Activated naive CD4-positive, alpha-beta T cell treated with Interleukin-2 at 50 U/mL for 16 hours (primary cell): ENCODE results near the gene MTMR12.
"Not testable (repeated sequence)": the region's sequence is repeated elsewhere in the genome, so short reads cannot be mapped to it uniquely, and the experiment has no call there.

Experiments used
- DNase-seq: peaks from one replicate; pipeline ENCODE4 v3.0.0-alpha.2; 2020

Gene MTMR12

GRCh38 chr5:32325062-32325461 is 12.3 kb upstream of the MTMR12 start:
- no peak for DNase-seq

DNA sequence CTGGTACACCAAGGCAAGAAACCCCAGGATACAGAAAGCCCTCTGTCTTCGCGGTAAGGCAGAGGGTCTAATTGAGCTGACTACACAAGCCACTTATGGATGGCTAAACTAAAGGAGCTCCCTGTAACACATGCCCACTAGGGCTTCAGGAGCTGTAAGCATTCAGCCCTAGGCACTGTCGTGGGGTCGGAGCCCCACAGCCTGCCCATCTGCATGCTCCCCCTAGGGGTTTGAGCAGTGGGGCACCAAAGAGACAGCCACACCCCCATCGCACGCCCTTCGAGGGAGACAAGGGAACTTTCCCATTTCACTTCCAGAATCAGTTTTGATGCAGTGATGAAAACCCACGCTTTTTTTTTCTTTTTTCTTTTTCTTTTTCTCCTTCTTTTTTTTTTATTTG is 11.0 kb upstream of the MTMR12 start:
- DNase-seq, result no peak

DNA sequence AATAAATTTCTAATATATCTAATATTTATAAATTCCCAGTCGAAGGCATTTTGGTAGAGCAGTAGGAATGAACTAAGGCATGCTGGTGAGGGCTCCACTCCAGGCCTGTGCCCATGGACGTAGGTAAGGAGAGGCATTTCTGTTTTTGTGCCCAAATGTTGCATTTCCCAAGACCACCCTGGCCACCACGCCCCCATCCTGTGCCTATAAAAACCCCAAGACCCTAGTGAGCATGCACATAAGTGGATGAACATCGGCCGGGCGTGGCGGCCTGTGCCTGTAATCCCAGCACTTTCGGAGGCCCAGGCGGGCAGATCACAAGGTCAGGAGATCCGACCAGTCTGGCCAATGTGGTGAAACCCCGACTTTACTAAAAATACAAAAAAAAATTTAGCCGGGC is 10.1 kb upstream of the MTMR12 start:
- DNase-seq, result no peak

- DNase-seq, result not testable (repeated sequence)
Measured at GRCh38 chr5:32321787-32322186, 9.0 kb upstream of the MTMR12 start.

GRCh38 chr5:32320576-32320975 is 7.8 kb upstream of the MTMR12 start:
- DNase-seq, result no peak

GRCh38 chr5:32319926-32320543 is 7.3 kb upstream of the MTMR12 start:
- no peak for DNase-seq

- DNase-seq, result no peak
Measured at GRCh38 chr5:32319392-32319791, 6.7 kb upstream of the MTMR12 start.

DNA sequence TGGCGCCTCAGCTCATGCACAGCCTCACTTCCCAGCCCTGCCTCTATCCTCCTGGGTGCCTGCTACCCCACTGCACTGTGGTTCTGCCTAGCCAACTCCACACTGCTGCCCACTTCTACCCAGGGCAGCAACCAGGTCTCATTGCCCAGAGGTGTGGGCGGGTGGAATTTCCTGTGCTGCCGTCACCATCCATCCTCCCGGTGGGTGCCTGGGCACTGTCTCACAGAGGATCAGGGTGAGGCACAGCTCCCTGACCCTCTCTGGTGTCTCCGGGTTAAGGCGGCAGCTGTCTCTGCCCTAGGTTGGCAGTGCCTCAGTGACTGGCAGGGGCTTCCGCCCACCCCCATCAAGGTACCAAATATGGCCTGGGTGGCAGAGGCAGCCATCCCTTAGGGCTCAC is 4.3 kb upstream of the MTMR12 start:
- DNase-seq, result no peak

DNA sequence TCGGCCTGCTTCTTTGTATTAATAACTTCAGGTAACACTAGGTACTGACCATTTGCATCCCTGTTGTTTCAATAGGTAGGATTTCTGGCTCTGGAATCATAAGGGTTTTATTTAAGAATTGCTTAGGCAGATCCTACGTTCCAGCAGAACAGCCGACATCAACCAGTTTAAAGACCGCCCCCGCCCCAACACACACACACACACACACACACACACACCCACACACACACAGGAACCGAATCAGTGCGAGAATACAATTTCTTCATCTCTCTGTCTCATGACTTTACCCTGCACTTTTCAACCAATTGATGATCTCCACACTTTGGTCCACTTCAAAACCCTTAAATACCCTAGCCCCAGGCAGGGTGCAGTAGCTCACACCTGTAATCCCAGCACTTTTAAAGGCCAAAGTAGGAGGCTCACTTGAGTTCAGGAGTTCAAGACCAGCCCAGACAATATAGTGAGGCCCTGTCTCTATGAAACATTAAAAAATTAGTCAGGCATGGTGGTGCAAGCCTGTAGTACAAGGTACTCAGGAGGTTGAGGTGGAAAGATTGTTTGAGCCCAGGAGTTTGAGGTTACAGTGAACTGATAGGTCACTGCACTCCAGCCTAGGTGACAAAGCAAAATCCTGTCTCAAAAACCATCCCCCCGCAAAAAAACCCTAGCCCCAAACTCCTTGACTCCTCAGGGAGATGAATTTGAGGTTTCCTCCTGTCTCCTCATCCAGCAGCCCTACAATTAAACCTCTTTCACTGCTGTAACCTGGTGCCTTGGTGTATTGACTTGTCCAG is 2.7 kb upstream of the MTMR12 start:
- DNase-seq, result no peak

DNA sequence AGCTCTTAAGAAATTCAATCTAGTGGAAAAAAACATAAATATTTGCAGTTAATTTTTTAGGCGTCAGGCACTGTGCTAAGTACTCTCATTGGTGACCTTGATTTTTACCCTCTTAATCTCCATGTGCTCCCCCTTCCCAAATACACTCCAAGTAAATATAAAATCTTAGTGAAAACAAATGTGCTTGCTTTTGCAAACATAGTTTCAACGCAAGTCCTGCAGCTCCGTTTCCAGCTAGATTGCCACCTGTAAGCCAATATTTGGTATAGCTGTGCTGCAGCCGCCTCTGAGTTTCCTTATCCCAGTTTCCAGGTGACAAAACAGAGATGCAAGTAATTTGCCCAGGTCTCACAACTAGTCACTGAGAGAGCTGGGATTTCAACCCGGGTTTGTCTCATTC is 1.9 kb upstream of the MTMR12 start:
- no peak for DNase-seq

- DNase-seq, result not testable (repeated sequence)
Measured at GRCh38 chr5:32314152-32314488, 1.4 kb upstream of the MTMR12 start.

GRCh38 chr5:32312197-32312594 is 543 bp downstream of the MTMR12 start:
- DNase-seq, result peak; percentile 43

GRCh38 chr5:32311404-32312196 is 1.1 kb downstream of the MTMR12 start:
- DNase-seq, result no peak

DNA sequence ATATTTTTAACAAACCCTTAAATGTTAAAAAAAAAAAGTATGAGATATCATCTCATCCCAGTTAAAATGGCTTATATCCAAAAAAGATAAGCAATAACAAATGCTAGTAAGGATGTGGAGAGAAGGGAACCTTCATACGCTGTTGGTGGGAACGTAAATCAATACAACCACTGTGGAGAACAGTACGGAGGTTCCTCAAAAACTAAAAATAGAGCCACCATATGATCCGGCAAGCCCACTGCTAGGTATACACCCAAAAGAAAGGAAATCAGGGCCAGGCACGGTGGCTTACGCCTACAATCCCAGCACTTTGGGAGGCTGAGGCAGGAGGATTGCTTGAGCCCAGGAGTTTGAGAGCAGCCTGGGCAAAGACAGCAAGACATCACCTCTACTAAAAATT is 3.0 kb downstream of the MTMR12 start:
- no peak for DNase-seq

- DNase-seq, result no peak
Measured at GRCh38 chr5:32308946-32309345, 3.8 kb downstream of the MTMR12 start.

GRCh38 chr5:32307769-32308194 is 5.0 kb downstream of the MTMR12 start:
- no peak for DNase-seq

DNA sequence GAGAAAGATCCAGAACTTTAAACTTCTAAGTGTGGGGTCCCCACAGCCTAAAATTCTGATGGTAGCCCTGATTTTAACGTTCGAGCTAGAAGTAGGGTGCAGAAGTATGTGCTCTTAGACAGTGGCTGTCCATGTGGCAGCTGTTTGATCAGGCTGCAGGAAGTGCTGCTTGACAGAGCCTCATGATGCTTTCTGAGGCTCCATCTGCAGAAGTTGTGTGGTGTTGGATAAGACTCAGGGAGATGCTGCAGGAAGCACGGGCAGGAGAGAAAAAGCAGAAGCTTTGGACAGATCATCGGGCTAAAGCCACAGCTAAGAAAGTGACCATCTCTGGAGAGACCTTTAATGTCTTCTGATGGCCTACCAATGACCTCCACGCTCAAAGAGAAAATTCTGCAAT is 8.1 kb downstream of the MTMR12 start:
- no peak for DNase-seq

DNA sequence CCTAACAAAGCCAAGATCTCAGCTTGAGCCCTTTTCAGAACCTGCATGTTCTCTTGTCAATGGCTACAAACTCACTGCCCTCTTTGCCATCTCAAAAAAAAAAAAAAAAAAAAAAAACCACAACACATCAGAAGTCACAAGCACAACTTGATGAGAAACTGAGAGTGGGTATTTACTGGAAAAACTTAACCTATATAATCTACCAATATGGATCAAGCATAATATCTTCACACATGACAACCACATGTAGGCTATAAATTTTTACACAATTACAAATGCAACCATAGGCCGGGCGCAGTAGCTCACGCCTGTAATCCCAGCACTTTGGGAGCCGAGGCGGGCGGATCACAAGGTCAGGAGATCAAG is 9.0 kb downstream of the MTMR12 start:
- DNase-seq, result no peak

GRCh38 chr5:32302835-32303754 is 9.6 kb downstream of the MTMR12 start:
- no peak for DNase-seq

DNA sequence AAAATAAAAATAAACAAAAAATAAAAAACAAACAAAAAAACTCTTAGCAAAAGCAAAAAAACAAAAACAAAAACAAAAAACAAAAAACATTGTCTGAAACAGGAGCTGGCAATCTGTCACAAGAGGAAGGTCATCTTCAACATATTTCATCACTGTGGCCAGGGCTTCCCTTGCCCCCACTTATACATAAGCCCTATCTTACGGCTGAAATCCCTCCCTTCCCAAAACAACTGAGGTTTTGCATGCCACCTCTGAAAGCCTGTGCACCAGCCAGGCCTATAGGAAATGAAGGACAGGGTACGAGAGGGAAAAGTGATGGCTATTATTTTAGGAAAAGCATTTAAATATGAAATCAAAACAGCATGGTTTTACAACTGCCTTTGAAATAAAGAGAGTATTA is 10.8 kb downstream of the MTMR12 start:
- no peak for DNase-seq

DNA sequence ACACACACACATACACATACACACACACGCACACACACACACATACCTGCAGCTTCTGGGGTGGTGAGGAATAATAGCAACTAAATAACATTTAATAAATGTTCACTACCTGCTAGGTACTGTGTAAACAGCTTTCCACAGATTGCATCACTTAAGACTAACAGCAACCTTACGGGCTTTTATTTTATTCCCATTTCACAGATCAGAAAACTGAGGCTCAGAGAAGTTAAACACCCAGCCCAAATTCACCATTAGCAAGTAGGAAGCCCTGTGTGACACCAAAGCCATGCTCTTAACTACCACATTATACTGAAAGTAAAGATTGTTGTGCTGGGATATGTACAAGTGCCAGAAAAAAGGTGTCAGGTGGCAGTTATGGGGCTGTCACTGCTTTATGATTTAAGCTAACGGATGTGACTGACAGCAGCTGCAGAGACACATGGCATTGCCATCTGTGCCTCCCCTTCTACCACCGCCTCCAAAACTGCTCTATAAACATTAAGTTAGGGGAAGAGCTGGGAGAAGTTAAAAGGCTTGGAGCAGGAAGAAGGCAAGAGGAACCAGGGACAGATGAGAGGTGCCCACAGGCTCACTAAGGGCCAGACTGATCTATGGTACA is 13.6 kb downstream of the MTMR12 start:
- no peak for DNase-seq

GRCh38 chr5:32298059-32298415 is 14.7 kb downstream of the MTMR12 start:
- DNase-seq, result no peak
